ENCODE data around the gene B3GNT8.
"Not testable (repeated sequence)": the region's sequence is repeated elsewhere in the genome, so short reads cannot be mapped to it uniquely, and the experiment has no call there.

B3GNT8 gene

DNA sequence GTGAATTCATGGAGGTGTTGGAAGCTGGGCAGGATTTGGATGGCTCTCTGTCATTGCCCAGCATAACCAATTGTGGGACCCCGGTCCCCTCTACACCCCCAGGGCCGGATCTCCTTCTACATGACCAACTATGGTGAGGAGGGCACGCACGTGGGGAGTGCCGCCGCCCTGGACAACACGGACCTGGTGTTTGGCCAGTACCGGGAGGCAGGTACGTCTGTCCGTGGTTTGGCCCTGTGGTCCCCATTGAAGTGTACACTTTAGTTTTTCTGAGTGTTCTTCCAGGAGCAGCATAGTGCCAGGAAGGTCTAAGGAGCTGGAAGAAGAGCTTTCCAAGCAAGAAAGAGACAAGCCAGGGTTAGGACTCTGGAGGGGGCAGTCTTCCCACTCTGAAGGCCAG is 13.2 kb downstream of the B3GNT8 start:
- DNase-seq = no peak

DNA sequence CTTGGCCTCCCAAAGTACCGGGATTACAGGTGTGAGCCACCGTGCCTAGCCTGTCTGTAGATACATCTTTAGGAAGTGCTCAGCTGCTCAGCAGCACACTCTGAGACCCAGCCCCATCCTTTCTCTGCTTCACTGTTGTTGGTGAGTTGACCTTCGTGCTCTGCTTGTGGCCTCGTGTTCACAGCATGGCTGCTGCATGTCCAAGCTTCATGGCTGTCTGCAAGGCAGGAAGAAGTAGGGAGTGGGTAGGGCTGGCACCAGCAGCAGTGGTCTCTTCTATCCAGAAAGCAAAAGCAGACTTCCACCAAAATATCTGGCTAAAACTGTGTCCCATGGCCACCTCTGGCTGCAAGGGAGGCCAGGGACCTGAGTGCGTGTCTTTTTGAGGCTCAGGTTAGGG is 14.2 kb downstream of the B3GNT8 start:
- no peak for DNase-seq

DNA sequence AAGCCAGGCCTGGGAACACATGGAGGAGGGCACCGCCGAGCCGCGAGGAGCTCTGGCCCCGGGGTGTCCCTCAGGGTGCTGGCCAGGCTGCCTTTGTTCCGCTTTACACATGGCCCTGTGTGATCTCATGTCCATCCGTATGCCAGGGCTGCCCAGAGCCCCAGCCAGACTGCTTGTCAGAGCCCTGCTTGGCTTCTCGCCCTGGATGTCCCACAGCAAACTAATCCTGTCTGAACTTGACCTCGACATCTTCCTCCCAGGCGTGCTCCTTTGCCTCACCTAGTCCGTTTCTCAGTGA is 15.3 kb downstream of the B3GNT8 start:
- DNase-seq = no peak

DNA sequence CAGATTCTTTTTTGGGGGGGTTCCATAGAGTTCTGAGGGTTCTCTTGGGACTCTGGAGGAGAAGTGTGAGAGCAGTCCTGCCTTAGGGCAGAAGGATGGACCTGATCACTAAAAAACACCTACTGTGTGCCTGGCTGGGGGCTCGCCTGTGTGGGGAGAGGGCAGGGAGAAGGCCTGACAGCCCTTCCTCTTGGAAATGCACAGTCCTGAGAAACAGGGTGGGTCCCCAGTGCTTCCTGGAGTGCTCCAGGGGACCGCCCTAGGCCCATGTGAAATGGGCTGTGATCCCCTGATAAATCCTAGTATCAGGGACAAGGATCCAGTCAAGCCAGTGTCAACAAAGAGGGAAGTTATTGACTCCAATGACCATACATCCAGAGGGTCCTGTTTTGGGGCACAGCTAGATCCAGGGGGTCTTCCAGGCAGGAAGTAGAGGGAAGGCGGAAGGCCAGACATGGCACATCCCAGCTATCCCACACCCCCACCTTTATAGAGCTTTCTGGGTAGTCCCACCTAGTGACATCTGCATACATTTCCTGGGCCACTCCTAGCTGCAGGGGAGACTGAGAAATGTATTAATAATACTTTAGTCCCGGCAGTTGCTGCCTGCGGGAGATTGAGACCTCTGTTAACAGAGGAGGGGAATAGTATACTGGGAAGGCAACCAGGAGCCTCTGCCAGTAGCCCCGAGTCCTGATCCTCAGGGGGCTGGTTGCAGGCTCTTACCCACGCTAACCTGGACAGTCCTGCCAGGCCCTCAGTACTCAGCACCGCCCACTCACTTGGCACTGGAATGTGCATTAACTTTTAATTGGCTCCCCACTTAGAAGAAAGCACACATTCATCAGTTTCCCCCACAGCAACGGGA is 15.8 kb downstream of the B3GNT8 start:
- DNase-seq = no peak

DNA sequence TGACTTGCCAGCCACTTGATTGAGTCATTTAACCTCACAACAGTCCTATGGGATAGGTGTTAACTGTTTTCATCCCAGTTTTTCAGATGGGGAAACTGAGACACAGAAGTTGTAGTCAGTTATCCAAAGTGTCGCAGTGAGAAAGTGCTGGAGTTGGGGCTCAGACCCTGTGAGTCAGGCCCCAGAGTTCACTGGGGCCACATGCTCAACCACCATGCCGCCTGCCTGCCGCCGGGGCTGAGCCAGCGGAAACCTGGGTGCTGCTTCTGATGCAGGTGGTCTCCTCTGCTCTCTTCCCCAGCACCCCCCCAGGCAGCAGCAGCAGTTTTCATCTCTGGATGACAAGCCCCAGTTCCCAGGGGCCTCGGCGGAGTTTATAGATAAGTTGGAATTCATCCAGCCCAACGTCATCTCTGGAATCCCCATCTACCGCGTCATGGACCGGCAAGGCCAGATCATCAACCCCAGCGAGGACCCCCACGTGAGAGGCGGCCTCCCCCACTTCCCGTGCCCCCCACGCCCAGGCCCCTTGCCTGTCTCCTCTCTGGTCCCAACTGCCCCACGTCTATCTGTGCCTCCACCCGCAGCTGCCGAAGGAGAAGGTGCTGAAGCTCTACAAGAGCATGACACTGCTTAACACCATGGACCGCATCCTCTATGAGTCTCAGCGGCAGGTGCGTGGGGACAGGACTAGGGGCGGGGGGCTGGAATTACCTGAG is 16.7 kb downstream of the B3GNT8 start:
- DNase-seq = no peak

DNA sequence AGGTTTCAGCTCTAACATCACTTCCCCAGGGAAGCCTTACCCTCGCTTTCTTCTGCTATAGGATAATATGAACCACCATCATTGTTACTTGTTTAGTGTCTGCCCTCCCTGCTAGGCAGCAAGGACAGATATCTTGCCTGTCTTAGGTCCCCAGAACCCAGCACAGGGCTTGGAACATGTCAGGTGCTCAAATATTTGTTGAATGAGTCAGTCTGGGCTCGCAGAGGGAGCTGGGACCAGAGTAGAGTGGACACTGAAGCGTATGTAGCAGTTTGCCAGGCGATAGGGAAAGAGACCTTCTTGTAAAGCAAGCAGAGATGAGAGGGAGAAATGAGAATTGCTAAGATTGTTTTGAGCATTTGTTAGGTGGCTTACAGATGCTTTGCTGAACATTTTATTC is 17.9 kb downstream of the B3GNT8 start:
- no peak for DNase-seq

DNA sequence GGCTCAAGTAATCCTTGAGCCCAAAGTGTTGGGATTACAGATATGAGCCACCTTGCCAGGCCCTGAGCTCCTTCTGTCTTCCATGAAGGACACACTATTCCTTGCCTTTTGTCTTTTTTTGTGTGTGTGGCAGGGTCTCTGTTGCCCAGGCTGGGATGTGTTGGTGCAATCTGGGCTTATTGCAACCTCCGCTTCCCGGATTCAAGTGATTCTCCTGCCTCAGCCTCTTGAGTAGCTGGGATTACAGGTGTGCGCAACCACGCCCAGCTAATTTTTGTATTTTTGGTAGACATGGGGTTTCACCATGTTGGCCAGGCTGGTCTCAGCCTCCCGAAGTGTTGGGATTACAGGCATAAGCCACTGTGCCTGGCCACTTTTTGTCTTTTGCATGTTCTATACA is 18.3 kb downstream of the B3GNT8 start:
- not testable (repeated sequence) for DNase-seq

DNA sequence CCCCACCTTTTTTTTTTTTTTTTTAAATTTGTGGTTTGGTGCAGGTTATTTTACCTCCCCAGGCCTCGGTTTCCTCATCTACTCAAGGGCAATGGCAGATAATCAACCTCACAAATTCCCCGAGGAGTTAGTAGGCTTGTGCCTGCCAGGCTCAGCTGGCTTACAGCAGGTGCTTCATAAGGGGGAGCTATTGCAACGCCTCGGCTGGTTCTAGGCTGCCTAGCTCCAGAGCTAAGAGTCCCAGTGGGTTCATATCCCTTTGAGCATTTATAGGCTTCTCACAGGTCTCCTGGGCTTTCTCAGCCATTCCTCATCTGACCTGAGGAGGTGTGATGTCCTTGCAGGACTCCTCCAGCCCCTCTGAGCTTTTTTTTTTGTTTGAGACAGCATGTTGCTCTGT is 18.9 kb downstream of the B3GNT8 start:
- DNase-seq = no peak

DNA sequence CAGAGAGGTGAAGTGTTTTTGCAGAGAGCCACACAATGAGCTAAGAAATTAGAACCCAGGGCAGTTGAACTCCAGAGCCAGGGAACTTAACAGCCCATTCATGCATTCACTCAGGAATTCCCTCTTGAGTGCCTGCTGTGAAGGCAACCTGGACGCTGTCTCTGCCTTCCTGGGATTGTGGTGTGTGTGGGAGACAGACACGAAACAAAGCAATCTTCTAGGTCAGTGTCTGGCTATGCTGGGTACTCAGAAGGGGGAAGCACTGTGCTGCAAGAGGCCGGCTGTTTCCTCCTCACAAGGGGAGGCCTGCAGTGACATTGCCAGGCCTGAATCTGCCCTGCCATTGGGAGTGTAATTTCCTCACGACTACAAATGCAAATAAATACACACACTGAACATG is 19.9 kb downstream of the B3GNT8 start:
- DNase-seq = no peak

DNA sequence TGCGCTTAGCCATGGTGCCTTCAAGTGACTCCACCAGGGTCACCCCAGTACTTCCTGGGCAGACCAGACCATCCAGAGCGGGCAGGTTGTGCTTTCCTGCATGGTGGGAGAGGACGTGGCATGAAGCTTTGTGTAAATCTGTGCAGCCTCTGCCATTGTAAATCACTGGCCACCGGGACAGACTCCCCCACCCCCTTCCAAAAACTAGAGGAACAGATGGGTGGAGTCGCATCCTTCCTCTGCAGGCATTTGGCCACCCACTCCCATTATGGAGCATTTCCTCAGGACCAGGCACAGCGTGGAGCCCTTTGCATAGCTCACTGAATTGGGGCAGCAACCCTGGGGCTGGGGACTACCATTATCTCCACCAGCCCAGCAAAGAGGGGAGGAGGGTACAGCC is 21.4 kb downstream of the B3GNT8 start:
- no peak for DNase-seq

DNA sequence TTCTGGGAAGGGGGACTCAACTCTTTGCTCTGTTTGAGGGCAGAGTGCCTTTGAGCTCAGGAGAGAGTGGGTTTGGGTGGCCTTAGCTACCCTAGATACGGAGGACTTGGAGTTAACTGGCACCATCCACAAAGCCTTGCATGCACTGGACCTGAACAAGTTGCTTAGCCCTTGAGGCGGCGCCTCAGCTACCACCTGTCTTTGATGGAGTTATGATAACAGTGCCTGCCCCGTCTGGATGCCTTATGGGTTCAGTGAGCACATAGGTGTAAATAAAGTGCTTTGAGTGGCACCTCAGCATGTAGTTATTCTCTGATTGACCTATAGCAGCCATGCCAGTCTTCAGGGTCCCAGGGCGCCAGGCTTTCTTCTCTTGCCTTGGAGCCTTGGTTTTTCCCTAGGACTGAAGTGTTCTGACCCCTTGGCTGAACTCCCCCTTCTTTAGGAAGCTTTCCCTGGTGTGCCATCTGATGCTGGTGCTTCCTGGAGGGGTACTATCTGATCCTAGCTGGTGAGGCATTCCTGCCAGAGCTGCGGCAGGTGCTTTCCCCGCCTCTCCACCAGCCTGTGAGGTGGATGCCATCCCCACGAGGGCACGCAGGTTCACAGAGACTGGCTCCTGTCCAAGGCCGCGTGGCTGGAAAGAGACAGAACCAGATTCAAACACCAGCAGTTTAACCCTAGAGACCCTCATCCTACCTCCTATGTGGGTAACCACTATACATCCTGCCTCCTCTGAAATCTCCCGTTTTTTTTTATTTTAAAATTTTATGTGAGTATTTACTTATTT is 23.8 kb downstream of the B3GNT8 start:
- DNase-seq = no peak

DNA sequence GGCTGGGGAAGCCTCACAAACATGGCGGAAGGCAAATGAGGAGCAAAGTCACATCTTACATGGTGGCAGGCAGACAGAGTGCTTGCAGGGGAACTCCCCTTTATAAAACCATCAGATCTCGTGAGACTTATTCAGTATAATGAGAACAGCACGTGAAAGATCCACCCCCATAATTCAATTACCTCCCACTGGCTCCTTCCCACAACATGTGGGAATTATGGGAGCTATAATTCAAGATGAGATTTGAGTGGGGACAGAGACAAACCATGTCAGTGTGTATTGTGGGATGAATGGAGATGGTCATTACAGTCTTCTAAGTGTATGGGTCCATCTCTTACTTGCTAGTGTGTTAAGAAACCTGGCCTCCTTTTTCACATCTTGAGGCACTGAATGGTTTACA is 25.2 kb downstream of the B3GNT8 start:
- DNase-seq = no peak

DNA sequence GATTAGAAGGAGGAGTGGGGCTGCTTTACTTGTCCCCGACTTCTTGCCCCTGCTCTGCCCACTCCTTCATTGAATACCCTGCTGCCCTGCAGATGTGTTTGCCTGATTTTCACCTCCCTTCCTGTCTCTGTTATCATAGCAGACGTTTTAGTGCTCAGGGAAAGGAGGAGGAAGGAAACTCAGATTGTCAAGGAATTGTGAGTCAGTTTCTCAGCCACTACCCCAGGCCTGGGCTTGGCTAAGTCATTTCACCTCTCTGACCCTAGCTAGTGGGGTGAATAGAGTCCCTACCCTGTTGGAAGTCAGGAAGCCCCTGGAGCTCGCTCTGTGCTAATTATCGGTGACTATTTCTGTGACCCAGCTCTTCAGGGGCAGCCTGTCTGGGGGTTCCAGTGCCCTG is 25.7 kb downstream of the B3GNT8 start:
- no peak for DNase-seq

DNA sequence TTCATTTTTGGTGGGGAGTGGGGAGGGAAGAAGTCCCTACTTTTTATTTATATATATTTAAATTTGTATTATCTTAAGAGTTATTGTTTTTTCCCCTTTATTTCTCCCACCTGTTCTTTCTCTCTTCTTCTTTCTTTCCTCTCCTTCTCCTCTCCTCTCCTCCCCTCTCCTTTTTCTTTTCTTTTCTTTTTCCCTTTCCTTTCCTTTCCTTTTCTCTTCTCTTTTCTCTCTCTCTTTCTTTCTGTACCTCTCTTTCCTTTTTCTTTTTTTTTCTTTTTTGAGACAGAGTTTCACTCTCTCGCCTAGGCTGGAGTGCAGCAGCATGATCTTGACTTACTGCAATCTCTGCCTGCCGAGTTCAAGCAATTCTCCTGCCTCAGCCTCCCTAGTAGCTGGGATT is 27.6 kb downstream of the B3GNT8 start:
- DNase-seq = no peak

DNA sequence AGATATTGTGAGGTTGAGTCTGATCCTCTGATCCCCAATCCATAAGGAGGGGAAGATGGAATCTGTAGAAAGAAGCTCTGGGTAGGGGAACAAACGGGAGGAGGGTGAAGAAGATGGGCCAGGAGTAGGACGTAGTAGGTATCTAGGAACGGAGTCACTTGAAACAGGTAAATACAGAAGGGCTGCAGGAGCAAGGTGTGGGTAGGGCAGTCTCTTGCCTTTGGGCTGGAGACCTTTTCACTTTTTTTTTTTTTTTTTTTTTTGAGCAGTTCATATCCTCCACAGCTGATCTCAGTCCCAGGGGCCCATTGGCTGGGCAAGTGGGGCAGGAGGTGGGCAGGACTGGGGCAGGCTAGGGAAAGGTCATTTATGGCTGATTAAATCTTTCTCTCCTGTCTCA is 28.1 kb downstream of the B3GNT8 start:
- no peak for DNase-seq

DNA sequence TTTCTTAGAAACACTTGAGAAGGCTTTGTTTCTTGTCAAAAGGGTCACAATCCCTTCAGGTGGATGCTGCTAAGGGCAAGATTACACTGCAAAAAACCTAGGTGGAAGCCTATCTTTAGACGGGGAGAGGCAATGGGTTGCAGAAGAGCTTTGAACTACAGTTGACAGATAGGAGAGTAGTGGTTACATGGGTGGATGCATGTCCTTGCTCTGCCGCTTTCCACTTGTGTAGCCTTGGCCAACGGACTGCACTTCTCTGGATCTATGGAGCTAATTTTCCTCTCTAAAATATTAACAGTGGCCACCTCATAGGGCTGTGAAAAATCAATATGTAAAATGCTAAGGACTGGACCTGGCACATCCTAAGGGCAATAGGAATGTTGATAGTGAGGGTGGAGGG is 28.6 kb downstream of the B3GNT8 start:
- no peak for DNase-seq

DNA sequence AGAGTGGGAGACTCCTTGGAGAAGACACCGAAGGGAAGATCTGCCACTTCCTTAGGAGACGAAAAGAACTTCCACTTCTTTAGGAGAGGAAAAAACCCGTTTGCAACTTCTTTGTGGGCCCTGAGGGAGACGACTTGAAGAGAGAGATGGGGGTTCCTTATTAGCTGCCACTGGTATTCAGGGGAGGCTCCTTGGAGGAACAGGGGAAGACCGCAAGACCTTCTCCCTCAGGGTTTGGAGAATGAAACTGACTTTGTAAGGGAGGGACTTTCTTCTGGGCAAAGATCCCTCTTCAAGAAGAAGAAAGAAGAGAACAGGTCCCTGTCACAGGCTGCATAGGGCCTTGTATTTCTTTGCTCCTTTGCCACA is 29.1 kb downstream of the B3GNT8 start:
- no peak for DNase-seq

DNA sequence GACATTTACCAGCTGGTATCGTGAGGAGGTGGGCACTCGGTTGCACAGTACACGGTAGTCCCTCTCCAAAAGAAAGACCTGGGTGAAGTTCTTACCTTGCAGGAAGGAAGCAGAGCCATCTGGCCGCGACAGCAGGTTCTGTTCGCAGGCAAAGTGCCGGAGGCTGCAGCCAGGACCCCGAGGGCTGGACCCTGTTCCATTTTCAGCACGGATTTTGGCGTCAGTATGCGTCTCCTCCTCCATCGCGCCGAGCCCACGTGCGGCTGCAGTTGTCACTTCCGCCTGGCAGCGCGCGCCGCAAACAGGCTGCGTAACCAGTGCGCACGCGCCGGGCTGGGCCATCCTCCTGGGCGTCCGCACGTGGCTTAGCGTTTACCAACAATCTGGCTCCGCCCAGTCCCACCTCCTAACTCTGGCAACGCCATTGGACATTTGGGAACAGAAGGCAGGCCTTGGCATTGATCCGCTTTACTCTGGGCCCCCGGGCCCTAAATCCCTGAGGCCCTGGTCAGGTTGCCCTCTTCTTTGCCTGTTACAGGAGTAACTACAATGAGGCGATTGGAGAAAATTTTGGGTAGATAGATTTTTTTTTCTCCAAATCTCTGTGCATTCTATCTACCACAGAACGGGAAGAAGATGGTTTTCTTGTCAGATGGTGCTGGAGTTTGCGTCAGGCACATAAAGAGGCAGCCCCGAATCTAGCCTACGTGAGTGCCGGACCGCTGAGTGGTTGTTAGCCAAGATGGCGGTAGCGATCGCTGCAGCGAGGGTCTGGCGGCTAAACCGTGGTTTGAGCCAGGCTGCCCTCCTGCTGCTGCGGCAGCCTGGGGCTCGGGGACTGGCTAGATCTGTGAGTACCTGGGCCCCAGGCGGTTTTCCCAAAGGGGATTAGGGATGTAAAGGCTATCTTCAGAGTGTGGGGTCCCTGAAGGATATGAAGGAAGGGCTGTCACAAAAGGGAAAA is 29.8 kb downstream of the B3GNT8 start, which contains the start of the genes BCKDHA and EXOSC5:
Gene BCKDHA (plus strand): TSS at position 733 of the 964 bp plus-strand sequence. CDS start 10 bp downstream, at position 743.
Gene EXOSC5 (minus strand): TSS at position 274 of the 964 bp plus-strand sequence. CDS start 31 bp downstream, at position 243.
- peak; percentile 99 for DNase-seq

DNA sequence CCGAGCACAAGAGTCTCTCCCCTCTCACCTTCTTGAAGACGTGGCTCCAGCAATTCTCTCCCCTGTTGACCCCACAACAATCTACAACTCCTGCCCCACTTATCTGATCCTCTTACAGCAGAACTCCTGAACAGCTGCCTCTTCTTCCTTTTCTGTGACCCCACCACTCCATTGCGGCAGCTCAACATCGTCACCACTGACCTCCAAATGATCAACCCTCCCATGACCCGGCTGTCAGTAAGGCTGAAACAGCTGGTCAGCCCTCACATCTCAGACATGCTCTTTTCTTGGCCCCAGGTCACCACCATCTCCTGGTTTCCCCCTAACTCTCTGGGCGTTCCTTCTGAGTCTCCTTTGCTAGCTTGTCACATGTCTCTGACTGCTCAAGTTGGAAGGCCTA is 31.8 kb downstream of the B3GNT8 start:
- no peak for DNase-seq

DNA sequence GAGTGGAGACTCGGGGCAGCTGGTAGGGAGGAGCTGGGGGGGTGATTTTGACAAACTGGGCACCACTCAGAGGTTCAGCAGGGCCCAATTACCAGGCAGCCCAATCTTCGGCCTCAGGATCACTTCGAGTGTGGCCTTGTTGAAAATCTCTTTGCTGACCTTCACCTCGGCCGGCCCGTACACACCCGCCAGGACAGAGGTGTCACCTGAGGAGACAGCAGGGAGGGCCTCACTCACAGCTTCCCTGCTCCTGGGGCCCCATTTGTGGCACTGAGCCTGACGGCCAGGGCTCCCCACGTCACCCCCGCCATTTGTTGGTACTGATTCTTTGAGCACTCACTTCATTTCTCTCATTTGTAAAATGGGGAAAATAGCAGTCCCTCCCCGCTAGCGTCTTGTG is 34.4 kb downstream of the B3GNT8 start:
- DNase-seq = no peak

DNA sequence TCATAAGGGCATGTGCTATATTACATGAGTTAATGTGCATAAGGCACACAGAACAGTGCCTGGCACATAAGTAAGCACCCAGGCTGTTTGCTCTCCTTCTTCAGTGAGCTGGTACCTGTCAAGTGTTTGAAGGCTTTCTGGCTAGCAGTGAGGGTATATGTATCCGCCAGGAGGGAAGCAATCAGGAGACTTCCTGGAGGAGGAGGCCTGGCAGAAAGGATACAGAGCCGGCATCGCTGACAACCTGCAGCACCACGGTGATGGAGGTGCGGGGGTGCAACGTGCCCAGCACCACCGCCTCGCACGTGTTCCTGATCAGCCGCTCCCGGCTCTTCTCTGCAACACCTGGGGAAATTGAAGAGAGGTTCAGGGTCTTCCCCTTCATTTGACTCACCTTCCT is 35.6 kb downstream of the B3GNT8 start:
- no peak for DNase-seq

DNA sequence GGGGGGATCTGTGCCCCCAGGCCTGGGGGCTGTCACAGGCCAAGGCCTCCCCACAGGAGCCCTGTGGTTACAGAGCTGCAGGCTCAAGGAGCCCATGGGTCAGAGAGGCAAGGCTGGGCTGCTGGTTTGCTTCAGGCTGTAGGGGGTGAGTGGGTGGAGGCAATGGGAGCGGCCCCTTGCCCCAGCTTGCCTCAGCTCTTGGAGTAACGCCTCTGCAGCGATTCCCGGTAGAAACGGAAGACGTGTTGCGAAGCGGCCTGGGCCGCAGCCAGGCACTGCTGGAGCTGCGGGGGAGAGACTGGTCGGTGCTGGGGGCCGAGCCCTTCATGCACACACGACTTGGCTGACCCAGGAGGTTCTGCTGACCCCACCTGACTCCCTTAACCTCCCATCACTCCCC is 40.7 kb downstream of the B3GNT8 start:
- no peak for DNase-seq
